ENCODE results near the gene SLC9A4.
"Not testable (repeated sequence)": the region's sequence is repeated elsewhere in the genome, so short reads cannot be mapped to it uniquely, and the experiment has no call there.

Gene SLC9A4

GRCh38 chr2:102562542-102562941 lies 89.5 kb downstream of the SLC9A4 start:
- not testable (repeated sequence) for DNase-seq

GRCh38 chr2:102575888-102576287 lies 102.9 kb downstream of the SLC9A4 start:
- no peak for DNase-seq

GRCh38 chr2:102578376-102578775 lies 105.3 kb downstream of the SLC9A4 start:
- DNase-seq, result no peak

- DNase-seq, result no peak
These were observed 108.9 kb downstream of the SLC9A4 start for GRCh38 chr2:102581911-102582310.

GRCh38 chr2:102582845-102583244 lies 109.8 kb downstream of the SLC9A4 start:
- no peak for DNase-seq
